Measurements from ENCODE around the gene MYO3A. TPM values are rescaled to one million over a fixed set of nuclear protein-coding genes. Genes with fewer than 3 reads are reported as not detected.

MYO3A gene
- total RNA-seq, 1 donor from 2014 or later: 1.1 TPM

DNA sequence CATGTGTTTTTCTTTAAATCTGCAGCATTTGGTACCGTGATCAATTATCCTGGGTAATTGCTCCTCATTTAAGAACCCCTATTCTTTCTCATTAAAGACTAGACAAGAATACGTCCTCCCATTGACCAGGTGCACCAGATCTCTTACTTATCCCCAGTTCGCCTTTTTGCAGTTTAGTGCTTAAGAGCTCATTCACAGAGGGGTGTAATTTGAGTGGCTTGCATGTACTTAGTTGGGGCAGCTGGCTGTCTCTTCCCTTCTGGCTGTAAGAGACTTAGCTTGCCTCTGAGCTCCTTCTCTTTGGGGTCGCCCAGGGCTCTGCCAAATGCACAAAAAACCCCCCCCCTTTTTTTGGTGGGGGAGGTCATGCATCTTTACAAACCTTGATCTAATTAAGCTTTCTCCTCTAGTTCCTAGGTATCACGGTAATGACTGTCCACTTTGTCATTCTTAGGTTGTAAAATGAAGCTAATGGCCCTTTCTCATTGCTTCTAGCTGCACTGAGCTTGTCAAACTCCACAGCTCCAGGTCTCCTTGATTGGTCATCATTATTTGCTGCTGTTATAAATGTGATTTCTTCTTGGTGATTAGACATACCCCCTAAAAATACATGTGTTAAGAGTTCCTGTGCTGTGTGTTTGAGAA lies 308.8 kb downstream of the MYO3A start:
- intact Hi-C loops (cut with micrococcal nuclease): no loop called here
- Mint-ChIP-seq H3K4me1 (no peaks in the 10 kb centered on the region), H3K27ac (no peak overlapping the region), H3K36me3 (ENCODE audit: low read depth) (no peaks in the 10 kb centered on the region), H3K9me3 (no peaks in the 10 kb centered on the region), H3K4me3 (no peak overlapping the region), H3K27me3 (peaks cover 12% of the 10 kb centered on the region)
- TF ChIP-seq, protein P1, sequence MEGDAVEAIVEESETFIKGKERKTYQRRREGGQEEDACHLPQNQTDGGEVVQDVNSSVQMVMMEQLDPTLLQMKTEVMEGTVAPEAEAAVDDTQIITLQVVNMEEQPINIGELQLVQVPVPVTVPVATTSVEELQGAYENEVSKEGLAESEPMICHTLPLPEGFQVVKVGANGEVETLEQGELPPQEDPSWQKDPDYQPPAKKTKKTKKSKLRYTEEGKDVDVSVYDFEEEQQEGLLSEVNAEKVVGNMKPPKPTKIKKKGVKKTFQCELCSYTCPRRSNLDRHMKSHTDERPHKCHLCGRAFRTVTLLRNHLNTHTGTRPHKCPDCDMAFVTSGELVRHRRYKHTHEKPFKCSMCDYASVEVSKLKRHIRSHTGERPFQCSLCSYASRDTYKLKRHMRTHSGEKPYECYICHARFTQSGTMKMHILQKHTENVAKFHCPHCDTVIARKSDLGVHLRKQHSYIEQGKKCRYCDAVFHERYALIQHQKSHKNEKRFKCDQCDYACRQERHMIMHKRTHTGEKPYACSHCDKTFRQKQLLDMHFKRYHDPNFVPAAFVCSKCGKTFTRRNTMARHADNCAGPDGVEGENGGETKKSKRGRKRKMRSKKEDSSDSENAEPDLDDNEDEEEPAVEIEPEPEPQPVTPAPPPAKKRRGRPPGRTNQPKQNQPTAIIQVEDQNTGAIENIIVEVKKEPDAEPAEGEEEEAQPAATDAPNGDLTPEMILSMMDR (IDR thresholded peaks at IDR 0.05): no peak
- ChIA-PET CTCF (interaction anchor here (0.5 kb wide), 1 partner anchor 8 kb away, joined by 4 read pairs; no protein-coding TSS in a partner anchor), POLR2A (no interaction called here)
- DNase-seq: no peak
- no peak for ATAC-seq (ENCODE audit: low read depth)

DNA sequence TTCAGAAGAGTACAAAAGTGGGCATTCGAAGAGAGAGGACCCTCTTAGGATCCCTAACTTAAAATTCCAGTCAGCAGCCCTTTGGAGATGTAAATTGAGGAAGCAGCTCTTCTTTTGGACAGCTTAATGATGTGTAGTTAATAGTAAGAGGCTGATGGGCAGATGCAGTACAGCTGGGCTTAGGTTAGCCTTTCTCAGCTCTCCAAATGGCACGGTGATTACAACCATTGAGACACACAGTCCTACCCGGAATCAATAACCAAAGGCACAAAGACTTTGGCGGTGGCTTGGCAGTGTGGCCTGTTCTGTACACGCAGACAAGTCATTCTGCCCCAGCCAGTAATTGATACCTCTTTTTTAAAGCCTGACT lies 309.3 kb downstream of the MYO3A start:
- TF ChIP-seq, protein P1 (IDR thresholded peaks at IDR 0.05): no peak
- H3K4me3 Mint-ChIP-seq: no peak overlapping the region
- no peaks in the 10 kb centered on the region for H3K4me1 Mint-ChIP-seq
- intact Hi-C loops (cut with micrococcal nuclease): no loop called here
- DNase-seq (no peak), ATAC-seq (ENCODE audit: low read depth) (no peak)
- no peaks in the 10 kb centered on the region for H3K9me3 Mint-ChIP-seq
- H3K27ac Mint-ChIP-seq: no peak overlapping the region
- ChIA-PET POLR2A (no interaction called here), CTCF (interaction anchor here (0.5 kb wide), 1 partner anchor 7 kb away, joined by 4 read pairs; no protein-coding TSS in a partner anchor)
- peaks cover 12% of the 10 kb centered on the region for H3K27me3 Mint-ChIP-seq
- H3K36me3 Mint-ChIP-seq (ENCODE audit: low read depth): no peaks in the 10 kb centered on the region

DNA sequence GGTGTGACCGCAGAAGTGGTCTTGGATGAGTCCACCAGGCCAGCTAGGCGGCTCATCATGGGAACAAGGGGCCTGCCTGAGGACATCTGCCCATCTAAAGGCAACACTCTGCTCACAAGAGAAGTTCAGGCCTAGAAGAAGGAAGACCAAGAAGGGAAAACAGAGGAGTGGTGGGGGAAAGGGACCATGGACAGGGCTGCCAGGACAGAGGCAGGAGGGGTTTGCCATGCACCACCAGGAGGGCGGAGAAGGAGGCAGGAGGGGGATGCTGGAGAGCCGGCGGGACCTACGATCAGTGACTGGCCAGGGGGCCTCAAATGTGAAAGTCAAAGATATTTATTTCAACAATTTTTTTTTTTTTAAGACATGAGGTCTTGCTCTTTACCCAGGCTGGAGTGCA lies 315.7 kb downstream of the MYO3A start:
- H3K27ac Mint-ChIP-seq: no peak overlapping the region
- no peaks in the 10 kb centered on the region for H3K4me1 Mint-ChIP-seq
- peaks cover 9% of the 10 kb centered on the region for H3K27me3 Mint-ChIP-seq
- DNase-seq (no peak), ATAC-seq (ENCODE audit: low read depth) (no peak)
- H3K9me3 Mint-ChIP-seq: no peaks in the 10 kb centered on the region
- ChIA-PET POLR2A (no interaction called here), CTCF (no interaction called here)
- H3K36me3 Mint-ChIP-seq (ENCODE audit: low read depth): no peaks in the 10 kb centered on the region
- H3K4me3 Mint-ChIP-seq: no peak overlapping the region
- TF ChIP-seq, protein P1 (IDR thresholded peaks at IDR 0.05): no peak
- intact Hi-C loops (cut with micrococcal nuclease): no loop called here

DNA sequence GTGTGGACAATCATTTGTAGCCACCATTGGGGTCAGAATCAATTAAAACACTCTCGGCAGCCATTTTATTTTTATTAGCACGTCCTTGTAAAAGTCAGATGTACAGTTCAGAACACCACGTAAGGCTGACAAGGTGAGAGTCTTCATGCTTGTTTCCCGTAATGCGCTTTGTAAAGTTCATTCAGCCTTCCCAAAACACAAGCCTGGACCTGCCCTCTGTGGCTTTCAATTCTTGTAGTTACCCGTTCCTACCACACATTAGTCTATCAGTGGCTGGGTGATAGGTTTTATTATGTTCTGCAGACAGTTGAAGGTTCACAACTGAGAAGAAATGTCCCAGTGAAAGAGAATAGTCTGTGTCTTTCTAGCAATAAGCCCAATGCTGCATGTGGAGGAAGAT lies 317.9 kb downstream of the MYO3A start:
- H3K4me3 Mint-ChIP-seq: no peak overlapping the region
- ChIA-PET POLR2A (no interaction called here), CTCF (no interaction called here)
- peaks cover 16% of the 10 kb centered on the region for H3K27me3 Mint-ChIP-seq
- no peaks in the 10 kb centered on the region for H3K36me3 Mint-ChIP-seq (ENCODE audit: low read depth)
- DNase-seq (no peak), ATAC-seq (ENCODE audit: low read depth) (no peak)
- TF ChIP-seq, protein P1 (IDR thresholded peaks at IDR 0.05): no peak
- intact Hi-C loops (cut with micrococcal nuclease): no loop called here
- H3K27ac Mint-ChIP-seq: no peak overlapping the region
- no peaks in the 10 kb centered on the region for H3K4me1 Mint-ChIP-seq
- no peaks in the 10 kb centered on the region for H3K9me3 Mint-ChIP-seq

DNA sequence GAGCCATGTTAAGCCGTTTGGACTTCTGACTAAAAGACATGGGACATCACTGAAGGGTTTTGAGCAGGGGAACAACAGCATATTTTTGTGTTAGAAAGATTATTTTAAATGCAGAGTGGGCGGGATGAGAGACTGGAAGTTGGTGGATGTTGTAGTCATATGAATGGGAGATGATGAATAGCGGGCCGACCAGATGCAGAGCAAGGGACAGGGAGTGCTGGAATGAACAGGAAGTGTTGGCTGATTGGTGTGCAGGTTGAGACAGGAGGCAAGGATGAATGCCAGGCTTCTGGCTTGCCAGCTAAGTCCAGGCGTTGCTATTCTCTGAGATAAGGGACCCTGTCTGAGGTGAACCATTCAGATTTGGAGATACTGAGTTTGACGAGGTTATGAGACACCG lies 320.6 kb downstream of the MYO3A start:
- ChIA-PET POLR2A (no interaction called here), CTCF (interaction anchor here (0.5 kb wide), 1 partner anchor 14 kb away, joined by 5 read pairs; no protein-coding TSS in a partner anchor)
- intact Hi-C loops (cut with micrococcal nuclease): no loop called here
- Mint-ChIP-seq H3K4me1 (no peaks in the 10 kb centered on the region), H3K36me3 (ENCODE audit: low read depth) (no peaks in the 10 kb centered on the region), H3K27ac (no peak overlapping the region), H3K9me3 (no peaks in the 10 kb centered on the region), H3K4me3 (no peak overlapping the region), H3K27me3 (peaks cover 20% of the 10 kb centered on the region)
- DNase-seq (no peak), ATAC-seq (ENCODE audit: low read depth) (no peak)
- TF ChIP-seq, protein P1 (IDR thresholded peaks at IDR 0.05): no peak

Measured in activated B cell treated with CpG ODN at 0.5 μM for 24 hours (primary cell).